B cell (primary cell): ENCODE data around the gene SPATA6L. TPM values are rescaled to one million over a fixed set of nuclear protein-coding genes. Genes with fewer than 3 reads are reported as not detected.

Experiments
- ATAC-seq: fragments of 200-7000 bp; cut with Tn5 transposase; one replicate; pipeline ENCODE4 v1.10.0; 2021; ENCODE audit warnings: low read depth, mild to moderate bottlenecking, moderate number of reproducible peaks, moderate library complexity
- CTCF ChIA-PET: fragments of 350-600 bp; sonication (Branson Sonifier 250); formaldehyde crosslinking; loops from one replicate; lab custom pipeline; 2021; ENCODE audit warnings: antibody characterized with exemption, inconsistent platforms; lab: Charles Lee
- POLR2A ChIA-PET: fragments of 350-600 bp; sonication (Branson Sonifier 250); formaldehyde crosslinking; loops from one replicate; lab custom pipeline; 2021; ENCODE audit warnings: antibody characterized with exemption; lab: Charles Lee
- DNase-seq: peaks from one replicate; pipeline ENCODE4 v3.0.0; 2013
- H2AFZ ChIP-seq: 2 replicates; pipeline ENCODE4 v1.6.1; 2012; ENCODE audit warnings: mild to moderate bottlenecking, low read depth, low read length; ENCODE audit not compliant: insufficient read depth, poor library complexity, severe bottlenecking
- H3K27ac ChIP-seq, 2 donors: 1 replicate in 1 of 2; 2 replicates in 1 of 2; pipeline ENCODE4 v1.5.1; 2012 to 2013; ENCODE audit warnings: low read length in 2 of 2, mild to moderate bottlenecking in 2 of 2, moderate library complexity in 1 of 2
- H3K27me3 ChIP-seq, 4 experiments: fragments of 200-600 bp in 1 of 4; sonication (generic) in 1 of 4; replicated peaks in 1 of 4; 1 replicate in 2 of 4; 2 replicates in 2 of 4; pipeline versions ENCODE4 v1.6.1 to v1.7.0; 2013 to 2016; ENCODE audit warnings: low read length in 3 of 4, mild to moderate bottlenecking in 2 of 4, mixed read lengths in 1 of 4, moderate library complexity in 1 of 4; ENCODE audit not compliant: insufficient read depth in 4 of 4, control insufficient read depth in 3 of 4; ENCODE audit errors: control extremely low read depth in 1 of 4
- H3K36me3 ChIP-seq, 2 experiments: replicated peaks in 1 of 2; 1 replicate in 1 of 2; 2 replicates in 1 of 2; pipeline versions ENCODE4 v1.6.1 to v1.7.1; 2013; ENCODE audit warnings: low read length in 1 of 2; ENCODE audit not compliant: insufficient read depth in 2 of 2, control insufficient read depth in 1 of 2; ENCODE audit errors: control extremely low read depth in 1 of 2, extremely low read depth in 1 of 2
- H3K4me1 ChIP-seq, 2 donors: fragments of 200-600 bp in 1 of 2; sonication (generic) in 1 of 2; 1 replicate in 1 of 2; 2 replicates in 1 of 2; pipeline versions ENCODE4 v1.5.1 to v1.6.1; 2013 to 2017; ENCODE audit warnings: low read length in 2 of 2; ENCODE audit not compliant: control insufficient read depth in 2 of 2, insufficient read depth in 2 of 2
- H3K4me2 ChIP-seq: replicated peaks from 2 replicates; pipeline ENCODE3; 2012; ENCODE audit warnings: mild to moderate bottlenecking, low read depth, low read length; ENCODE audit not compliant: poor library complexity, severe bottlenecking
- H3K4me3 ChIP-seq, 5 experiments: fragments of 200-600 bp in 1 of 5; sonication (generic) in 1 of 5; 1 replicate in 3 of 5; 2 replicates in 2 of 5; pipeline versions ENCODE4 v1.5.1 to v1.7.0; 2011 to 2016; ENCODE audit warnings: low read length in 4 of 5, mild to moderate bottlenecking in 4 of 5, low read depth in 2 of 5, control low read depth in 1 of 5, moderate library complexity in 1 of 5; ENCODE audit not compliant: insufficient read depth in 1 of 5; ENCODE audit errors: control extremely low read depth in 1 of 5, extremely low read depth in 1 of 5
- H3K79me2 ChIP-seq: fragments of 200-600 bp; sonication (generic); one replicate; pipeline ENCODE4 v1.6.0; 2016; ENCODE audit warnings: low read length; ENCODE audit not compliant: control insufficient read depth, insufficient read depth
- H3K9ac ChIP-seq: fragments of 200-600 bp; sonication (generic); 2 replicates; pipeline ENCODE4 v1.6.1; 2017; ENCODE audit warnings: mild to moderate bottlenecking, low read length, moderate library complexity
- H3K9me3 ChIP-seq, 3 donors: one replicate each; pipeline versions ENCODE4 v1.6.1 to v1.7.1; 2013; ENCODE audit warnings: low read length in 2 of 3; ENCODE audit not compliant: control insufficient read depth in 2 of 3, insufficient read depth in 1 of 3; ENCODE audit errors: control extremely low read depth in 1 of 3
- H4K20me1 ChIP-seq: 2 replicates; pipeline ENCODE4 v1.6.0; 2012; ENCODE audit warnings: mild to moderate bottlenecking, low read length; ENCODE audit not compliant: insufficient read depth, control insufficient read depth, poor library complexity, severe bottlenecking
- H3K27ac Mint-ChIP-seq: one replicate; pipeline ENCODE4 v1.8.0; 2021; ENCODE audit warnings: mixed read lengths
- H3K27me3 Mint-ChIP-seq: one replicate; pipeline ENCODE4 v1.8.0; 2021; ENCODE audit warnings: mixed read lengths
- H3K4me1 Mint-ChIP-seq: one replicate; pipeline ENCODE4 v1.8.0; 2021; ENCODE audit warnings: mixed read lengths
- H3K4me3 Mint-ChIP-seq: one replicate; pipeline ENCODE4 v1.8.0; 2021; ENCODE audit warnings: mixed read lengths
- H3K9me3 Mint-ChIP-seq: one replicate; pipeline ENCODE4 v1.8.0; 2022; ENCODE audit warnings: mixed read lengths; ENCODE audit not compliant: insufficient read depth
- EZH2 ChIP-seq: IDR thresholded peaks from 2 replicates; pipeline ENCODE4 v1.6.1; 2012; ENCODE audit warnings: borderline replicate concordance, low read depth, mild to moderate bottlenecking, moderate library complexity, low read length; ENCODE audit not compliant: insufficient read depth, poor library complexity, severe bottlenecking
- WGBS: methylation state at CpG from one replicate; pipeline ENCODE4 v1.1.5; 2013; ENCODE audit warnings: missing lambda C conversion rate; ENCODE audit not compliant: insufficient coverage; 5-methylcytosine and 5-hydroxymethylcytosine counted together
- intact Hi-C: fragments of 100-400 bp; cut with micrococcal nuclease; formaldehyde crosslinking; loops from one replicate; pipeline ENCODE4 v1.10.0; 2022
- polyA plus RNA-seq: library from polyadenylated mRNA; depleted of rRNA; stranded (reverse); fragments of >200 nt; gene quantifications from 2 replicates; pipeline ENCODE4 v1.2.3, GENCODE V29; 2012
- total RNA-seq, 2 donors: library from RNA; stranded (reverse); fragments of 120-200 nt in 1 of 2; gene quantifications; 1 replicate in 1 of 2; 2 replicates in 1 of 2; pipeline versions ENCODE4 v1.2.3 to v1.2.4, GENCODE V29; 2013 to 2022
- TF ChIP-seq, protein P1 (sequence below): fragments of 200-600 bp; IDR thresholded peaks from one replicate; pipeline ENCODE4 v1.8.0; 2022; ENCODE audit warnings: antibody characterized with exemption, mild to moderate bottlenecking

SPATA6L gene
- total and polyA plus RNA-seq, 2 donors (not counting 1 experiment from before 2014, with no cell fraction given) = 0.09 to 1.2 TPM

DNA sequence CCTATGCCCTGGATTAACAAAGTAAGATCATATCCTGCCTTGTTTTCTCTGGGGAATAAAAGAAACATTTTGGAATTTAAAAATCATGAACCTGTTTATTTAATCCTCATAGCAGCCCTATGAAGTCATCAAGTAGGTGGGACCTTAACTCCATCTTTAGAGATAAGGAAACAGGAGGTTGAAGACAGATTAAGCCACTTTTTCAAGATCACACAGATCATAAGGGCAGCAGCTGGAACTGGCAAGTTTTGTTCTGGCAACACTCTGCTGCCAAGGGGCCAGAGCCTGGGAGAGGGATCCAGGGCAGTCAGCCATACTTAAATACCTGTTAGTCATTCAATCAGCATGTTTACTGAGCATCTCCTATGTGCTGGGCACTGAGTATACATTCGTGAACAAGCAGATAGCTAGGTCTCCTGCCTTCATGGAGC lies 112.3 kb downstream of the SPATA6L start:
- no peak overlapping the region for H3K4me3 ChIP-seq
- Mint-ChIP-seq H3K4me1 (peaks cover 1% of the 10 kb centered on the region), H3K4me3 (no peak overlapping the region), H3K27me3 (peaks cover 7% of the 10 kb centered on the region), H3K9me3 (no peaks in the 10 kb centered on the region), H3K27ac (no peak overlapping the region)
- H3K27ac ChIP-seq = no peak overlapping the region
- intact Hi-C loops = no loop called here
- no peak overlapping the region for H2AFZ ChIP-seq
- CTCF ChIA-PET = no interaction called here
- H3K9ac ChIP-seq = no peak overlapping the region
- no peak for DNase-seq
- H3K27me3 ChIP-seq = no peaks in the 10 kb centered on the region
- H3K9me3 ChIP-seq = no peaks in the 10 kb centered on the region
- no peaks in the 10 kb centered on the region for H3K36me3 ChIP-seq
- H3K4me2 ChIP-seq = no peak overlapping the region
- no peak for ATAC-seq
- no peaks in the 10 kb centered on the region for H3K4me1 ChIP-seq
- WGBS = no CpG with 5 or more reads among the region's 1 CpG
- H3K79me2 ChIP-seq = no peaks in the 10 kb centered on the region
- H4K20me1 ChIP-seq = no peaks in the 10 kb centered on the region
- POLR2A ChIA-PET = no interaction called here
- TF ChIP-seq, protein P1, sequence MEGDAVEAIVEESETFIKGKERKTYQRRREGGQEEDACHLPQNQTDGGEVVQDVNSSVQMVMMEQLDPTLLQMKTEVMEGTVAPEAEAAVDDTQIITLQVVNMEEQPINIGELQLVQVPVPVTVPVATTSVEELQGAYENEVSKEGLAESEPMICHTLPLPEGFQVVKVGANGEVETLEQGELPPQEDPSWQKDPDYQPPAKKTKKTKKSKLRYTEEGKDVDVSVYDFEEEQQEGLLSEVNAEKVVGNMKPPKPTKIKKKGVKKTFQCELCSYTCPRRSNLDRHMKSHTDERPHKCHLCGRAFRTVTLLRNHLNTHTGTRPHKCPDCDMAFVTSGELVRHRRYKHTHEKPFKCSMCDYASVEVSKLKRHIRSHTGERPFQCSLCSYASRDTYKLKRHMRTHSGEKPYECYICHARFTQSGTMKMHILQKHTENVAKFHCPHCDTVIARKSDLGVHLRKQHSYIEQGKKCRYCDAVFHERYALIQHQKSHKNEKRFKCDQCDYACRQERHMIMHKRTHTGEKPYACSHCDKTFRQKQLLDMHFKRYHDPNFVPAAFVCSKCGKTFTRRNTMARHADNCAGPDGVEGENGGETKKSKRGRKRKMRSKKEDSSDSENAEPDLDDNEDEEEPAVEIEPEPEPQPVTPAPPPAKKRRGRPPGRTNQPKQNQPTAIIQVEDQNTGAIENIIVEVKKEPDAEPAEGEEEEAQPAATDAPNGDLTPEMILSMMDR = no peak
- no peak for TF ChIP-seq EZH2

DNA sequence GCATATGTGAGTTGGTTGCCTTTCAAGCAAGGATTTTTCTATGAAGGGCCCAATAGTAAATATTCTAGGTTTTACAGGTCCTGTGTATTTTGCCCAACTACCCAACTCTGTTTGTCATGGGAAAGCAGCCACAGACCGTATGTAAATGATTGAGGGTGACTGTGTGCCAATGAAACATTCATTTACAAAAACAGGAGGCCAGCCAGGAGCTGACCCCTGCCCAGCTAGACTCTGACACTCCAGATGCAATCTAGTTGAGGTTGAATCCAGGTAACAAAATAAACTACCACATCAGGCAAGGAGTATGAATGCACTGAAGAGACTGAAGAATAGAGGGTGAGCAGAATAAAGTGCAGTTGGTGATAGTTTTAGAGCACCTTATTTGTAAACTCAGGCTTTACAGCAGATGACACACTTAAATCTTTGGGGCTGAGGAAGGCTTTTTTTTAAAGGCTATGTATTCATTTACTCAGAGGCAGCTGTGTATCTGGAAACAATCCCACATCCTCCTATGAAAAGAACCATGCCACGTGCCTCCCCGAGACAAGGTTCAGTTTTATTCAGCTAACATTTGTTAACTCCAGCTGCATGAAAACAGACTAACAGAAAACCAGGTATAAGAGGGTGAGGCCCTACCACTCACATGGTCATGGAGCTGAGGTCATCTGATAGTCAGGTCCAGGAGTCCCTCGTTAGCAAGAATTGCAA lies 115.3 kb downstream of the SPATA6L start:
- Mint-ChIP-seq H3K27me3 (peaks cover 7% of the 10 kb centered on the region), H3K4me1 (no peaks in the 10 kb centered on the region), H3K4me3 (no peak overlapping the region), H3K9me3 (no peaks in the 10 kb centered on the region), H3K27ac (no peak overlapping the region)
- POLR2A ChIA-PET = no interaction called here
- Histone ChIP-seq H4K20me1 (no peaks in the 10 kb centered on the region), H3K27ac (no peak overlapping the region), H3K4me3 (no peak overlapping the region), H3K4me2 (no peak overlapping the region), H3K79me2 (no peaks in the 10 kb centered on the region), H2AFZ (no peak overlapping the region), H3K9me3 (no peaks in the 10 kb centered on the region), H3K36me3 (no peaks in the 10 kb centered on the region), H3K9ac (no peak overlapping the region), H3K4me1 (no peaks in the 10 kb centered on the region), H3K27me3 (no peaks in the 10 kb centered on the region)
- TF ChIP-seq, protein P1 = no peak
- TF ChIP-seq EZH2 = no peak
- no peak for ATAC-seq
- intact Hi-C loops = no loop called here
- CTCF ChIA-PET = no interaction called here
- DNase-seq = no peak
- WGBS = no CpG with 5 or more reads among the region's 4 CpGs
